HG03175 (cell line): ENCODE results near the gene FAM124B.
"Not testable (repeated sequence)": the region's sequence is repeated elsewhere in the genome, so short reads cannot be mapped to it uniquely, and the experiment has no call there.

Experiments
- ATAC-seq: cut with Tn5 transposase; IDR thresholded peaks from one replicate; pipeline ENCODE4 v1.9.1; 2021; ENCODE audit warnings: mild to moderate bottlenecking, moderate library complexity; ENCODE audit not compliant: unreplicated experiment

Gene FAM124B

GRCh38 chr2:224413381-224413780, 11.5 kb upstream of the FAM124B start:
- no peak for ATAC-seq

GRCh38 chr2:224412141-224413015, 10.5 kb upstream of the FAM124B start:
- ATAC-seq, result no peak

- ATAC-seq, result no peak
Observed at GRCh38 chr2:224410946-224411561, 9.1 kb upstream of the FAM124B start.

- no peak for ATAC-seq
Observed at GRCh38 chr2:224408676-224409075, 6.8 kb upstream of the FAM124B start.

- ATAC-seq, result no peak
Observed at GRCh38 chr2:224407241-224407701, 5.4 kb upstream of the FAM124B start.

- ATAC-seq, result no peak
Observed at GRCh38 chr2:224405841-224406370, 4.0 kb upstream of the FAM124B start.

- peak; percentile 71 for ATAC-seq
Observed at GRCh38 chr2:224405412-224405811, 3.5 kb upstream of the FAM124B start.

- ATAC-seq, result no peak
Observed at GRCh38 chr2:224404796-224405195, 2.9 kb upstream of the FAM124B start.

GRCh38 chr2:224403657-224404056, 1.8 kb upstream of the FAM124B start:
- ATAC-seq, result no peak

- no peak for ATAC-seq
Observed at GRCh38 chr2:224400886-224401632, 848 bp downstream of the FAM124B start.

GRCh38 chr2:224400174-224400810, 1.6 kb downstream of the FAM124B start:
- ATAC-seq, result no peak

- no peak for ATAC-seq
Observed at GRCh38 chr2:224398289-224398688, 3.6 kb downstream of the FAM124B start.

GRCh38 chr2:224397100-224397499, 4.8 kb downstream of the FAM124B start:
- not testable (repeated sequence) for ATAC-seq

GRCh38 chr2:224395620-224396390, 6.1 kb downstream of the FAM124B start:
- ATAC-seq, result no peak

GRCh38 chr2:224393157-224393872, 8.6 kb downstream of the FAM124B start:
- ATAC-seq, result no peak

- no peak for ATAC-seq
Observed at GRCh38 chr2:224392545-224392944, 9.4 kb downstream of the FAM124B start.

- ATAC-seq, result no peak
Observed at GRCh38 chr2:224389317-224389716, 12.6 kb downstream of the FAM124B start.

- ATAC-seq, result no peak
Observed at GRCh38 chr2:224386876-224387275, 15.0 kb downstream of the FAM124B start.

- no peak for ATAC-seq
Observed at GRCh38 chr2:224382973-224383555, 18.8 kb downstream of the FAM124B start.
